HEK293 (cell line): ENCODE measurements around the gene LCOR.

ENCODE experiments used
- CTCF ChIA-PET: fragments of 350-600 bp; formaldehyde crosslinking; extraction: SDS; loops from one replicate; lab custom pipeline; 2021; ENCODE audit warnings: antibody characterized with exemption; lab: Yijun Ruan, JAX
- POLR2A ChIA-PET: fragments of 300-600 bp; formaldehyde crosslinking; extraction: SDS; loops from one replicate; lab custom pipeline; 2020; ENCODE audit warnings: antibody characterized with exemption, inconsistent platforms; lab: Yijun Ruan, JAX
- H3K27ac ChIP-seq: fragments of 200-500 bp; sonication (Bioruptor generic); 2 replicates; pipeline ENCODE4 v1.5.1; 2014; ENCODE audit warnings: low read depth, low read length, control low read depth, inconsistent platforms; ENCODE audit errors: extremely low read depth
- H3K36me3 ChIP-seq, 2 experiments: fragments of 200-500 bp in 1 of 2; sonication (Bioruptor generic) in 1 of 2; 1 replicate in 1 of 2; 2 replicates in 1 of 2; pipeline ENCODE4 v1.5.1; 2014 to 2017; ENCODE audit warnings: inconsistent platforms in 2 of 2, low read length in 2 of 2; ENCODE audit not compliant: control insufficient read depth in 2 of 2, insufficient read depth in 1 of 2
- H3K4me1 ChIP-seq: fragments of 200-500 bp; sonication (Bioruptor generic); 2 replicates; pipeline ENCODE4 v1.5.1; 2014; ENCODE audit warnings: mild to moderate bottlenecking, low read length, inconsistent platforms; ENCODE audit not compliant: control insufficient read depth, insufficient read depth
- H3K4me3 ChIP-seq: 2 replicates; pipeline ENCODE4 v1.5.1; 2011; ENCODE audit warnings: low read depth, mild to moderate bottlenecking, control low read depth, low read length, moderate library complexity
- H3K9me3 ChIP-seq: fragments of 200-500 bp; sonication (Bioruptor generic); 2 replicates; pipeline ENCODE4 v1.5.1; 2014; ENCODE audit warnings: low read depth, low read length, inconsistent platforms; ENCODE audit not compliant: control insufficient read depth, insufficient read depth
- GFI1B ChIP-seq: fragments of 450-650 bp; formaldehyde crosslinking; IDR thresholded peaks from 2 replicates; pipeline ENCODE4 v1.5.1; 2016; ENCODE audit warnings: missing biosample characterization, missing genetic modification characterization
- GLI4 ChIP-seq: fragments of 450-650 bp; formaldehyde crosslinking; IDR thresholded peaks from 2 replicates; pipeline ENCODE4 v1.5.1; 2016; ENCODE audit warnings: missing biosample characterization, missing genetic modification characterization
- GLIS2 ChIP-seq: fragments of 450-650 bp; formaldehyde crosslinking; IDR thresholded peaks from 2 replicates; pipeline ENCODE4 v1.5.1; 2016; ENCODE audit warnings: missing biosample characterization, missing genetic modification characterization
- IKZF3 ChIP-seq: fragments of 450-650 bp; IDR thresholded peaks from 2 replicates; pipeline ENCODE4 v1.5.0; 2018; ENCODE audit warnings: missing biosample characterization, mild to moderate bottlenecking, missing genetic modification characterization, moderate library complexity
- SCRT1 ChIP-seq: fragments of 450-650 bp; formaldehyde crosslinking; IDR thresholded peaks from 2 replicates; pipeline ENCODE4 v1.5.1; 2016; ENCODE audit warnings: missing biosample characterization, missing genetic modification characterization, borderline replicate concordance
- SETDB1 ChIP-seq: IDR thresholded peaks from one replicate; pipeline ENCODE4 v1.6.1; 2017; ENCODE audit warnings: mild to moderate bottlenecking, low read length, moderate library complexity, mixed read lengths; ENCODE audit not compliant: insufficient read length
- SP2 ChIP-seq: fragments of 450-650 bp; formaldehyde crosslinking; IDR thresholded peaks from 2 replicates; pipeline ENCODE4 v1.5.1; 2016; ENCODE audit warnings: missing biosample characterization, missing genetic modification characterization
- YY1 ChIP-seq: fragments of 450-650 bp; formaldehyde crosslinking; IDR thresholded peaks from 2 replicates; pipeline ENCODE4 v1.5.1; 2018; ENCODE audit warnings: missing biosample characterization, missing genetic modification characterization
- ZBTB20 ChIP-seq: fragments of 450-650 bp; formaldehyde crosslinking; IDR thresholded peaks from 2 replicates; pipeline ENCODE4 v1.5.1; 2016; ENCODE audit warnings: missing biosample characterization, missing genetic modification characterization
- ZBTB8A ChIP-seq: fragments of 450-650 bp; formaldehyde crosslinking; IDR thresholded peaks from 2 replicates; pipeline ENCODE4 v1.5.1; 2016; ENCODE audit warnings: missing biosample characterization, missing genetic modification characterization
- ZNF112 ChIP-seq: fragments of 450-650 bp; formaldehyde crosslinking; IDR thresholded peaks from 2 replicates; pipeline ENCODE4 v1.5.0; 2017; ENCODE audit warnings: missing biosample characterization, missing genetic modification characterization
- ZNF146 ChIP-seq: fragments of 450-650 bp; formaldehyde crosslinking; IDR thresholded peaks from 2 replicates; pipeline ENCODE4 v1.5.1; 2016; ENCODE audit warnings: missing biosample characterization, missing genetic modification characterization
- ZNF175 ChIP-seq: fragments of 450-650 bp; formaldehyde crosslinking; IDR thresholded peaks from 2 replicates; pipeline ENCODE4 v1.5.1; 2016; ENCODE audit warnings: missing biosample characterization, missing genetic modification characterization
- ZNF19 ChIP-seq: fragments of 450-650 bp; formaldehyde crosslinking; IDR thresholded peaks from 2 replicates; pipeline ENCODE4; 2016; ENCODE audit warnings: missing biosample characterization, missing genetic modification characterization, low read depth
- ZNF23 ChIP-seq: fragments of 450-650 bp; formaldehyde crosslinking; IDR thresholded peaks from 2 replicates; pipeline ENCODE4 v1.5.1; 2016; ENCODE audit warnings: missing biosample characterization, missing genetic modification characterization, borderline replicate concordance
- ZNF266 ChIP-seq: fragments of 450-650 bp; formaldehyde crosslinking; IDR thresholded peaks from 2 replicates; pipeline ENCODE4 v1.5.1; 2016; ENCODE audit warnings: missing biosample characterization, missing genetic modification characterization, low read depth
- ZNF48 ChIP-seq: fragments of 450-650 bp; formaldehyde crosslinking; IDR thresholded peaks from 2 replicates; pipeline ENCODE4 v1.5.1; 2016; ENCODE audit warnings: missing biosample characterization, missing genetic modification characterization
- ZNF549 ChIP-seq: fragments of 450-650 bp; IDR thresholded peaks from 2 replicates; pipeline ENCODE4 v1.5.1; 2018; ENCODE audit warnings: missing biosample characterization, missing genetic modification characterization, mild to moderate bottlenecking, inconsistent platforms, moderate library complexity
- ZNF585B ChIP-seq: fragments of 450-650 bp; formaldehyde crosslinking; IDR thresholded peaks from 2 replicates; pipeline ENCODE4 v1.5.1; 2016; ENCODE audit warnings: missing biosample characterization, missing genetic modification characterization
- ZNF600 ChIP-seq: fragments of 450-650 bp; formaldehyde crosslinking; IDR thresholded peaks from 2 replicates; pipeline ENCODE4 v1.5.1; 2016; ENCODE audit warnings: missing biosample characterization, missing genetic modification characterization
- ZNF626 ChIP-seq: fragments of 450-650 bp; sonication (Bioruptor Pico); formaldehyde crosslinking; IDR thresholded peaks from 2 replicates; pipeline ENCODE4 v1.5.1; 2018; ENCODE audit warnings: missing biosample characterization, missing genetic modification characterization, inconsistent platforms
- ZNF654 ChIP-seq: fragments of 450-650 bp; formaldehyde crosslinking; IDR thresholded peaks from 2 replicates; pipeline ENCODE4 v1.5.1; 2016; ENCODE audit warnings: low read depth, missing biosample characterization, missing genetic modification characterization
- ZNF664 ChIP-seq: fragments of 450-650 bp; formaldehyde crosslinking; IDR thresholded peaks from 2 replicates; pipeline ENCODE4 v1.5.1; 2016; ENCODE audit warnings: missing biosample characterization, missing genetic modification characterization
- TF ChIP-seq, protein P1 (sequence below): IDR thresholded peaks from 2 replicates; pipeline ENCODE4 v1.6.1; 2011; ENCODE audit warnings: mild to moderate bottlenecking, low read depth, low read length, borderline replicate concordance
- TF ChIP-seq, protein P2 (sequence below): fragments of 450-650 bp; formaldehyde crosslinking; IDR thresholded peaks from 2 replicates; pipeline ENCODE4 v1.5.1; 2016; ENCODE audit warnings: missing biosample characterization, missing genetic modification characterization
- TF ChIP-seq, protein P3 (sequence below): fragments of 450-650 bp; formaldehyde crosslinking; IDR thresholded peaks from 2 replicates; pipeline ENCODE4 v1.5.1; 2017; ENCODE audit warnings: missing biosample characterization, mild to moderate bottlenecking, missing genetic modification characterization, moderate library complexity
- TF ChIP-seq, protein P4 (sequence below): fragments of 450-650 bp; formaldehyde crosslinking; IDR thresholded peaks from 2 replicates; pipeline ENCODE4 v1.5.1; 2016; ENCODE audit warnings: missing biosample characterization, missing genetic modification characterization
- TF ChIP-seq, protein P5 (sequence below): fragments of 450-650 bp; formaldehyde crosslinking; IDR thresholded peaks from 2 replicates; pipeline ENCODE4 v1.5.1; 2017; ENCODE audit warnings: missing biosample characterization, missing genetic modification characterization
- TF ChIP-seq, protein P6 (sequence below): fragments of 450-650 bp; formaldehyde crosslinking; IDR thresholded peaks from 2 replicates; pipeline ENCODE4 v1.5.1; 2017; ENCODE audit warnings: missing biosample characterization, missing genetic modification characterization

The LCOR gene

DNA sequence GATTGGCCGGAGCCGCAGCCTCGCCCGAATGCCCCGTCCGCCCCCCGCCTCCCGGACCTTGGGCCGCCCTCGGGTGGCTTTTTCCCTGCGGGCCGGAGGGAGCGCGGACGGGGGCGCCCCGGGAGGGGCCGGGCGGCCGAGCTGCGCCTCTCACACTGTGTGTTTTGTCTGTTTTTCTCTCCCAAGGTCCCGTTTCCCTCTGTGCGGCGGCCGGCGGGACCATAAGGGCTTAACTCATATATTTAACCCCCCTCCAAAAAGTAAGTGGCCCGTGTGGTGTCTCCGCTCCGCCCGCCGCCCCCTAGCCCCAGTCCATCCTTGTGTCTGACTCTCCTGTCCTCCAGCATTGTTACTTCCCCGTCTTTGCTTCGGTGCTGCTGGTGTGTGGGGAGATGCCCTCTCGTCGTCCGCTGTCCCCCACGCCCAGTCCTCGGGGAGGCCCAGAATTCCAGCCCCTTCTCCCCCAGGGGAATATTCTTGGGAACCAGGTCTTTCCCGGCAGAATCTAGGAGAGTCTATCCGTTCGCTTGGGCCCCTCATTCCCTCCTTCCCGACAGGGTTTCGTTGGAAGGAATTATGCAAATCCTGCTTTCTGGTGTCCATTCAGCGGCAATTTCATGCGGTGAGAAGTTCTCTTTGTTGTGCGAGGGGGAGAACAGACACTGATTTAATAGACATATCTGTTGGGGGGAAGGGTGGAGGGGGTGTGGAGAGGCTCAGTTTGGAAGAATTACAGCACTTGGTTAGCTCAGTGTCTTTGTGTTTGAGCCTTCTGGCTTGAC is 1.3 kb downstream of the LCOR start:
- peak overlapping the region; percentile 91 for H3K27ac ChIP-seq
- H3K36me3 ChIP-seq, result no peaks in the 10 kb centered on the region
- no peaks in the 10 kb centered on the region; the same call in 1 of the 2 replicates for H3K4me1 ChIP-seq
- no peaks in the 10 kb centered on the region for H3K9me3 ChIP-seq
- POLR2A ChIA-PET, result interaction anchor here (1.2 kb wide), 1 partner anchor 10 kb away, joined by 5 read pairs; no protein-coding TSS in a partner anchor
- CTCF ChIA-PET, result interaction anchor here (0.6 to 0.8 kb wide), 2 partner anchors 193 to 364 kb away, joined by 3 read pairs; no protein-coding TSS in a partner anchor
- peak overlapping the region; percentile 85 for H3K4me3 ChIP-seq
- TF ChIP-seq ZNF23, result no peak
- no peak for TF ChIP-seq ZNF48 (tag by site-specific recombination)
- no peak for TF ChIP-seq SETDB1
- TF ChIP-seq ZBTB20 (tag by site-specific recombination), result no peak; the same call in 1 of the 2 replicates
- no peak for TF ChIP-seq ZNF585B
- TF ChIP-seq, protein P1, sequence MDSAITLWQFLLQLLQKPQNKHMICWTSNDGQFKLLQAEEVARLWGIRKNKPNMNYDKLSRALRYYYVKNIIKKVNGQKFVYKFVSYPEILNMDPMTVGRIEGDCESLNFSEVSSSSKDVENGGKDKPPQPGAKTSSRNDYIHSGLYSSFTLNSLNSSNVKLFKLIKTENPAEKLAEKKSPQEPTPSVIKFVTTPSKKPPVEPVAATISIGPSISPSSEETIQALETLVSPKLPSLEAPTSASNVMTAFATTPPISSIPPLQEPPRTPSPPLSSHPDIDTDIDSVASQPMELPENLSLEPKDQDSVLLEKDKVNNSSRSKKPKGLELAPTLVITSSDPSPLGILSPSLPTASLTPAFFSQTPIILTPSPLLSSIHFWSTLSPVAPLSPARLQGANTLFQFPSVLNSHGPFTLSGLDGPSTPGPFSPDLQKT, result no peak
- TF ChIP-seq ZBTB8A (tag by site-specific recombination), result peak; percentile 62
- no peak for TF ChIP-seq SCRT1 (tag by site-specific recombination)
- TF ChIP-seq ZNF175 (tag by site-specific recombination), result no peak
- no peak for TF ChIP-seq ZNF146 (tag by site-specific recombination)
- TF ChIP-seq ZNF112 (tag by site-specific recombination), result no peak
- TF ChIP-seq ZNF266 (tag by site-specific recombination), result no peak
- TF ChIP-seq, protein P2, sequence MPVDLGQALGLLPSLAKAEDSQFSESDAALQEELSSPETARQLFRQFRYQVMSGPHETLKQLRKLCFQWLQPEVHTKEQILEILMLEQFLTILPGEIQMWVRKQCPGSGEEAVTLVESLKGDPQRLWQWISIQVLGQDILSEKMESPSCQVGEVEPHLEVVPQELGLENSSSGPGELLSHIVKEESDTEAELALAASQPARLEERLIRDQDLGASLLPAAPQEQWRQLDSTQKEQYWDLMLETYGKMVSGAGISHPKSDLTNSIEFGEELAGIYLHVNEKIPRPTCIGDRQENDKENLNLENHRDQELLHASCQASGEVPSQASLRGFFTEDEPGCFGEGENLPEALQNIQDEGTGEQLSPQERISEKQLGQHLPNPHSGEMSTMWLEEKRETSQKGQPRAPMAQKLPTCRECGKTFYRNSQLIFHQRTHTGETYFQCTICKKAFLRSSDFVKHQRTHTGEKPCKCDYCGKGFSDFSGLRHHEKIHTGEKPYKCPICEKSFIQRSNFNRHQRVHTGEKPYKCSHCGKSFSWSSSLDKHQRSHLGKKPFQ, result no peak
- no peak for TF ChIP-seq ZNF626 (tag by site-specific recombination)
- no peak for TF ChIP-seq ZNF664 (tag by site-specific recombination)
- no peak for TF ChIP-seq ZNF549 (tag by site-specific recombination)
- TF ChIP-seq, protein P3, sequence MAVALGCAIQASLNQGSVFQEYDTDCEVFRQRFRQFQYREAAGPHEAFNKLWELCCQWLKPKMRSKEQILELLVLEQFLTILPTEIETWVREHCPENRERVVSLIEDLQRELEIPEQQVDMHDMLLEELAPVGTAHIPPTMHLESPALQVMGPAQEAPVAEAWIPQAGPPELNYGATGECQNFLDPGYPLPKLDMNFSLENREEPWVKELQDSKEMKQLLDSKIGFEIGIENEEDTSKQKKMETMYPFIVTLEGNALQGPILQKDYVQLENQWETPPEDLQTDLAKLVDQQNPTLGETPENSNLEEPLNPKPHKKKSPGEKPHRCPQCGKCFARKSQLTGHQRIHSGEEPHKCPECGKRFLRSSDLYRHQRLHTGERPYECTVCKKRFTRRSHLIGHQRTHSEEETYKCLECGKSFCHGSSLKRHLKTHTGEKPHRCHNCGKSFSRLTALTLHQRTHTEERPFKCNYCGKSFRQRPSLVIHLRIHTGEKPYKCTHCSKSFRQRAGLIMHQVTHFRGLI, result no peak
- peak; percentile 50; the same call in 1 of the 2 replicates for TF ChIP-seq ZNF600 (tag by site-specific recombination)
- TF ChIP-seq GLIS2, result peak; percentile 66; the same call in 1 of the 2 replicates
- TF ChIP-seq YY1 (tag by site-specific recombination), result no peak
- TF ChIP-seq, protein P4, sequence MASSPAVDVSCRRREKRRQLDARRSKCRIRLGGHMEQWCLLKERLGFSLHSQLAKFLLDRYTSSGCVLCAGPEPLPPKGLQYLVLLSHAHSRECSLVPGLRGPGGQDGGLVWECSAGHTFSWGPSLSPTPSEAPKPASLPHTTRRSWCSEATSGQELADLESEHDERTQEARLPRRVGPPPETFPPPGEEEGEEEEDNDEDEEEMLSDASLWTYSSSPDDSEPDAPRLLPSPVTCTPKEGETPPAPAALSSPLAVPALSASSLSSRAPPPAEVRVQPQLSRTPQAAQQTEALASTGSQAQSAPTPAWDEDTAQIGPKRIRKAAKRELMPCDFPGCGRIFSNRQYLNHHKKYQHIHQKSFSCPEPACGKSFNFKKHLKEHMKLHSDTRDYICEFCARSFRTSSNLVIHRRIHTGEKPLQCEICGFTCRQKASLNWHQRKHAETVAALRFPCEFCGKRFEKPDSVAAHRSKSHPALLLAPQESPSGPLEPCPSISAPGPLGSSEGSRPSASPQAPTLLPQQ, result peak; percentile 98
- no peak for TF ChIP-seq ZNF654 (tag by site-specific recombination)
- TF ChIP-seq, protein P5, sequence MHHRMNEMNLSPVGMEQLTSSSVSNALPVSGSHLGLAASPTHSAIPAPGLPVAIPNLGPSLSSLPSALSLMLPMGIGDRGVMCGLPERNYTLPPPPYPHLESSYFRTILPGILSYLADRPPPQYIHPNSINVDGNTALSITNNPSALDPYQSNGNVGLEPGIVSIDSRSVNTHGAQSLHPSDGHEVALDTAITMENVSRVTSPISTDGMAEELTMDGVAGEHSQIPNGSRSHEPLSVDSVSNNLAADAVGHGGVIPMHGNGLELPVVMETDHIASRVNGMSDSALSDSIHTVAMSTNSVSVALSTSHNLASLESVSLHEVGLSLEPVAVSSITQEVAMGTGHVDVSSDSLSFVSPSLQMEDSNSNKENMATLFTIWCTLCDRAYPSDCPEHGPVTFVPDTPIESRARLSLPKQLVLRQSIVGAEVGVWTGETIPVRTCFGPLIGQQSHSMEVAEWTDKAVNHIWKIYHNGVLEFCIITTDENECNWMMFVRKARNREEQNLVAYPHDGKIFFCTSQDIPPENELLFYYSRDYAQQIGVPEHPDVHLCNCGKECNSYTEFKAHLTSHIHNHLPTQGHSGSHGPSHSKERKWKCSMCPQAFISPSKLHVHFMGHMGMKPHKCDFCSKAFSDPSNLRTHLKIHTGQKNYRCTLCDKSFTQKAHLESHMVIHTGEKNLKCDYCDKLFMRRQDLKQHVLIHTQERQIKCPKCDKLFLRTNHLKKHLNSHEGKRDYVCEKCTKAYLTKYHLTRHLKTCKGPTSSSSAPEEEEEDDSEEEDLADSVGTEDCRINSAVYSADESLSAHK, result no peak
- TF ChIP-seq IKZF3 (tag by site-specific recombination), result peak; percentile 69
- TF ChIP-seq SP2 (tag by site-specific recombination), result no peak
- no peak for TF ChIP-seq GLI4 (tag by site-specific recombination)
- TF ChIP-seq, protein P6, sequence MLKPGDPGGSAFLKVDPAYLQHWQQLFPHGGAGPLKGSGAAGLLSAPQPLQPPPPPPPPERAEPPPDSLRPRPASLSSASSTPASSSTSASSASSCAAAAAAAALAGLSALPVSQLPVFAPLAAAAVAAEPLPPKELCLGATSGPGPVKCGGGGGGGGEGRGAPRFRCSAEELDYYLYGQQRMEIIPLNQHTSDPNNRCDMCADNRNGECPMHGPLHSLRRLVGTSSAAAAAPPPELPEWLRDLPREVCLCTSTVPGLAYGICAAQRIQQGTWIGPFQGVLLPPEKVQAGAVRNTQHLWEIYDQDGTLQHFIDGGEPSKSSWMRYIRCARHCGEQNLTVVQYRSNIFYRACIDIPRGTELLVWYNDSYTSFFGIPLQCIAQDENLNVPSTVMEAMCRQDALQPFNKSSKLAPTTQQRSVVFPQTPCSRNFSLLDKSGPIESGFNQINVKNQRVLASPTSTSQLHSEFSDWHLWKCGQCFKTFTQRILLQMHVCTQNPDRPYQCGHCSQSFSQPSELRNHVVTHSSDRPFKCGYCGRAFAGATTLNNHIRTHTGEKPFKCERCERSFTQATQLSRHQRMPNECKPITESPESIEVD, result no peak
- no peak for TF ChIP-seq GFI1B (tag by site-specific recombination)
- no peak for TF ChIP-seq ZNF19 (tag by site-specific recombination)
